Esophagus mucosa (tissue), 1 donor: Measurements from ENCODE around the gene NAT16. TPM values are rescaled to one million over a fixed set of nuclear protein-coding genes. Genes with fewer than 3 reads are reported as not detected.
"Not testable (repeated sequence)": the region's sequence is repeated elsewhere in the genome, so short reads cannot be mapped to it uniquely, and the experiment has no call there.

Experiments
- ATAC-seq: fragments of 200-7000 bp; cut with Tn5 transposase; one replicate; pipeline ENCODE4 v1.9.1; 2020
- total RNA-seq: library from RNA; stranded (reverse); gene quantifications from one replicate; pipeline ENCODE4 v1.2.4, GENCODE V29; 2023
- donor health status: DM: yes; HTN: yes; CAD: no.

Gene NAT16
- not detected for total RNA-seq

DNA sequence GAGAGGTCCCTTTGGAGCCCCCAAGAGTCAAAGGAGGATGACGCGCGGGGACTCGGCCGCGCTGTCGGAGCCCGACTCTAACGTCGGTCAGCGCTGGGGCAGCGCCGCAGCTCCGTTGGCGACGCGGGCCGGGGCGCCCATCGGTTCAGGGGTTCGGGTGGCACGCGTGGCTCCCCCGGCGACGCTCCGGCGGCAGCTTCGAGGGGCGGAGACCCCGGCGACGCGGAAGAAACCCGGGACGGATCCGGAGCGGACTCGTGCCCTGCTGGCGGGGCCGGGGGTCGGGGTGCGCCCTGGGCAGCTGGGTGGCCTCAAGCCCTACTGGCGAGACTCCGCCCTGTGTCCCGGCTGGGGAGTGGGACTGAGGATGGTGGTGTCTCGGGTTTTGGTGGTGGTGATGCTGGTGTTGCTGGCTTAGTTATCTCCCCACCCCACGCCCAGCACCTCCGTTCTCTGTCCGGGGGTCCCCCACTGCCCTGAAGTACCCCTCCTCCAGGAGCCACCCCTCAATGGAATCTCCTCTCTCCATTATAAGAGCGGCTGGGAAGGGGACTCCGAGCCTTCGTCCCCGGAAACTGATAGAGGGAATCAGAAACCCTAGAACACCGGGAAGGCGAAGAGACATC is at the start of gene NAT16:
NAT16 (minus strand) TSS at position 164 of the 626 bp plus-strand sequence. CDS start 5,486 bp downstream, outside the sequence.
- no peak for ATAC-seq

DNA sequence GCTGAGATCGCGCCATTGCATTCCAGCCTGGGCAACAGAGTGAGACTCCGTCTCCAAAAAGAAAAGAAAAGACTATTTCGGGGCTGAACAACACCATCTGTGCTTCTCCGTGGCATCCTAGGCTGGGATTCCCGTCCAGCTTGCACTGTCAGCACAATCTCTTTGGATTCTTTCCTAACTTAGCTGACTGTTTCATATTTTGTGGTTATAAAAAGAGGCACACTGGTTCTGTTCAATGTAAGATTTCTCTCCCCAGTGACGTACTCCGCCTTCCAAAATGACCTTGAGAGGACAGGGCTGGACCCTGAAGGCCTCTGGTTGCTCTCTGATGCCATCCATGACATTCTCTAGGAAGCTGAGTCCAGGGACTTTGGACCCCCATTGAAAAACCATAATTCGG is 46.6 kb upstream of the NAT16 start:
- ATAC-seq, result no peak

DNA sequence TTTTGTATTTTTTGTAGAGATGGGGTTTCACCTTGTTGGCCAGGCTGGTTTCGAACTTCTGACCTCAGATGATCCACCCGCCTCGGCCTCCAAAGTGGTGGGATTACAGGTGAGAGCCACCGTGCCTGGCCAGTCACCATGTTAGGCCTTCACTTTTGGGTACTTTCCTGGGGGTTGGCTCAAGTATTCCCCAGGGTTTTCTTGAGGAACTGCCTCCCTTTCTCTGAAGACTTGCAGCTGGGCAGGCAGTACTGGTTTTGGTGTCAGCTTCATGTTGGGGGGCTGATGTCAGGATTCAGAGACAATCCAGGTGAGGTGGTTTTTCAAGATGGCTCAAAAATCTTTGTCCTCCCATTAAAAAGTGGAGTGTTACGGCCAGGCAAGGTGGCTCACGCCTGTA is 45.6 kb upstream of the NAT16 start:
- no peak for ATAC-seq

DNA sequence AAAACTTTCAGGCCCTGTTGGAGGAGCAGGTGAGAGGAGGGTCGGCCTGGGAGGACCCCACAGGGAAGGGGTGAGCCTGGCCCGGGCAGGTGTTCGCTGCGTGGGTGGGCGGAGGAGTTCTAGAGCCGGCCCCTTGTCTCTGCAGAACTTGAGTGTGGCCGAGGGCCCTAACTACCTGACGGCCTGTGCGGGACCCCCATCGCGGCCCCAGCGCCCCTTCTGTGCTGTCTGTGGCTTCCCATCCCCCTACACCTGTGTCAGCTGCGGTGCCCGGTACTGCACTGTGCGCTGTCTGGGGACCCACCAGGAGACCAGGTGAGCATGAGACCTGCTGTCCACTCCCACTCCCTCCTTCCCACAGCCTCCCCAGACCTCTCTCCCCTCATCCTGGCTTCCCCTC is 43.4 kb upstream of the NAT16 start:
- peak; percentile 17 for ATAC-seq

DNA sequence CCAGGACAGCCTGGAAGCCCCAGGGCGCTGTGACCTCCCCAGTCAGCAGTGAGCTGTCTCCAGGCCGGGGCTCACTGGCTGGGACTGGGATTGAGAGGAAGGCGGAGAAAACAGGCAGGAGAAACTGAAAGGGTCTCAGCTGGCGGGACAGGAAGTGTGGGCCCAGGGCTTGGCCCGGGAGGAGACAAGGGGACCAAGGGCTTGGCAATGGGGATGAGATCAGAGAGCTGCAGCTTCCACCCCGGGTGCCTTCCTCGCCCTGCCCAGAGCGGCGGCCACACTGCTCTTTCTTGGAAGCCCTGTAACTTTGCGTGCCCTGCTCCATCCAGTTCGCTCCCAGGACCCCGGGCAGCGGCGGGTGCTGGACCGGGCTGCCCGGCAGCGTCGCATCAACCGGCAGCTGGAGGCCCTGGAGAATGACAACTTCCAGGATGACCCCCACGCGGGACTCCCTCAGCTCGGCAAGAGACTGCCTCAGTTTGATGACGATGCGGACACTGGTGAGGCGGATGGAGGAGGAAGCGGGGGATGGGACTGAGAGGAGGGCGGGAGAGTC is 42.3 kb upstream of the NAT16 start:
- no peak for ATAC-seq

DNA sequence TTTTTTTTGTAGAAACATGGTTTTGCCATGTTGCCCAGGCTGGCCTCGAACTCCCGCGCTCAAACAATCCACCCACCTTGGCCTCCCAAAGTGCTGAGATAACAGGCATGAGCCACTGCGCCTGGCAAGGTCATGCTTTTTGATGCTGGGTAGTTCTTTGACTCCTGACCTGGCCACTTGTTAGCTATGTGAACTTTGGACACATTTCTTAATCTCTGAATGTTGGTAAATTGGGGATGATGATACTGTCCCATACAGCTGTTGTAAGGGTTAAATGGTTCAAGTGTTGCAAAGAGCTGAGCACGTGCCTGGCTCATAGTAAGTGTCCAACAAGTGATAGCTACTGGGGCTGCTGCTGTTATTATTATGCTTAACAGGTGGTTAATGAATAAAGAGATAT is 40.2 kb upstream of the NAT16 start:
- no peak for ATAC-seq

DNA sequence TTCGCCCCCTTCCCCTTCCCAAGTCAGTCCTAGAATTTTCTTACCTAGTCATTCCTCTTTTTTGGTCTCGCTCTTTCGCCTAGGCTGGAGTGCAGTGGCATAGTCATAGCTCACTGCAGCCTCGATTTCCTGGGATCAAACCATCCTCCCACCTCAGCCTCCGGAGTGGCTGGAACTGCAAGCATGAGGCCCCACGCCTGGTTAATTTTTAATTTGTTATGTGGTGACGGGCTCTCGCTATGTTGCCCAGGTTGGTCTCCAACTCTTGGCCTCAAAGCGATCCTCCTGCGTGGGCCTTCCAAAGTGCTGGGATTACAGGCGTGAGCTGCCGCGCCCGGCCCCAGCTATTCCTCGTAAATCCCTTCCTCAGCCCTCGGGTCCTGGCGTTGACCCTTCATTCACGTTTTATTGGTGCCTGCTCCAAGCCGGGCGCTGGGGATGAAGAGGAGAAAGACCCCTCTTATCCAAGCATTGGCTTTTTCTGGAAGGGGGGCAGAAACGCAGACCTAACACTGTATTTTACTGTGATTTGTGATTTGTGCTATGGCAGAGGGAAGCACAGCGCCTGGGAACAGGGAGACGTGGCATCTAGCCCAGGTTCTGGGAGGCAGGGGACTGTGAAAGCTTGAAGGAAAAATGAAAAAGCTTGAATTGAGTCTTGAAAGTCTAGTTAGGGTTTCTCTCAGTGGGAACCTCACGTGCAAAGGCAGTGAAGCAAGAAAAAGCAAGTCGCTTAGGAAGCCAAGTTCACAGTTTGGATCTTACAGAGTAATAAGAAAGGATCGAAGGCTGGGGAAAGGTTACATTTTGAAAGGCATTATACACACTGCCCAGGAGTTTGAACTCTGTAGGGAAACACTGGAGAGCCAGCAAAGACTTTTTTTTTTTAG is 38.4 kb upstream of the NAT16 start:
- no peak for ATAC-seq

DNA sequence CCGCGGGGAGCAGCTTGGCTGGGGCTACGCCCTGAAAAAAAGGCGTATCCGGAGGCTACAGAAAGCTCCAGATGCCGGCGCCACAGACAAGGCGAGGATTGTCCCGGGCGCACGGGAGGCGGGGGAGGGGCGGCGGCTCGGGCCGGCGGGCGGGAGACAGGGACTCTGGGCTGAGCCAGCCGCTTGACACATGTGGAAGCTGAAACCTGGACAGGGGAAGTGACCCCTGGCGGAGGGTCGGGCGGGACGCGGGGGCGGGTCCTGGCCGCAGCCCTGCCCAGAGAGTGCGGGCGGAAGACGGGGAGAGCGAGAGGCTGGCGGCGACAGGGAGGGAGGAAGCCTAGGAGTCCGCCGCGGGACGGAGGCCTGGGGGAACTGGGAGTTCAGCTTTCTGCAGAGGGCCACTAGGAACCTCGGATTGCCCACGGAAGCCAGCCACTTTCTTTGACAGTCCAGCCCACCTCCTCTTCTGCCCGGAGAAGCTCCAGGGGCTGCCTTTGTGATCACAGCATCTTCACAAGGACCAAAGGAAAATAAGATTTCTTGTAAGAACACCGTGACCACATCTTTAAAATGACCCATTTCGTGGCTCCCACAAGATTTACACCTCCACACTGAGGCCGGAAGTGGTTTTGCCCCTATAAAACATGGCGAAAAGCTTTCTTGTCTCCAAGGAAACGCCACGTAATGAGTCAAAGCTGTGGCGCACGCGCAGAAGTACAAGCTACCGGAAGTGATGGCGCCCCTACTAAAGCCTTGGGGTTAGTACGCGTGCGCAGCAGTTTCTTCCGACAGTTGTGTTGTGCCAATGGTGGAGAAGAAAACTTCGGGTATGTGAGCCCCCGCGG is 37.5 kb upstream of the NAT16 start, which contains the start of the genes PLOD3 and ZNHIT1:
PLOD3 (minus strand) TSS at position 194 of the 848 bp plus-strand sequence. CDS start 307 bp downstream, outside the sequence.
ZNHIT1 (plus strand) TSS at position 778 of the 848 bp plus-strand sequence; CDS start at position 809, 31 bp downstream.
- peak; percentile 86 for ATAC-seq

DNA sequence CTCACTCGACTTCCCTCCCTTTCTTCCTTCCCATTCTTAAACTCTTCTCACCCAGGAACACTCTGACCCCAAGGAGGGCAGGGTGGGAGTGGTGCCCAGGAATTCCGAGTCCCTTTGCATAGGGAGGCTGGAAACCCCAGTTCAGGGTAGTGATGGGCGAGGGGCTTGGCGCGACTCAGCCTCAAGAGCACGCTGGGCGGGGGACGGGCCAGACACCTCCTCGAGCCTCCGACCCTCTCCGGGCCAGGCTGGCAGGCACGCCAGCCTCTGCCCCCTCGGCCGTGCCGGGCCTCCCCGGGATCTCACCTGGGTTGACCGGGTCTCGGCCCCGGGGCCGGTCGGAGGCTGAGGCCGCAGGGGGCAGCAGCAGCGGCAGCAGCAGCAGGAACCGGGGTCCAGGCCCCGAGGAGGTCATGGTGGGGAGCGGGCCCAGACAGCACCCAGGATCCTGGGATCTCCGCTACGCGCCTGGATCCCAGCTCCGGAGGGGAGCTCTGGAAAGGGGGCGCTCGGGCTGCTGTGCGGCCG is 36.8 kb upstream of the NAT16 start:
- peak; percentile 7 for ATAC-seq

DNA sequence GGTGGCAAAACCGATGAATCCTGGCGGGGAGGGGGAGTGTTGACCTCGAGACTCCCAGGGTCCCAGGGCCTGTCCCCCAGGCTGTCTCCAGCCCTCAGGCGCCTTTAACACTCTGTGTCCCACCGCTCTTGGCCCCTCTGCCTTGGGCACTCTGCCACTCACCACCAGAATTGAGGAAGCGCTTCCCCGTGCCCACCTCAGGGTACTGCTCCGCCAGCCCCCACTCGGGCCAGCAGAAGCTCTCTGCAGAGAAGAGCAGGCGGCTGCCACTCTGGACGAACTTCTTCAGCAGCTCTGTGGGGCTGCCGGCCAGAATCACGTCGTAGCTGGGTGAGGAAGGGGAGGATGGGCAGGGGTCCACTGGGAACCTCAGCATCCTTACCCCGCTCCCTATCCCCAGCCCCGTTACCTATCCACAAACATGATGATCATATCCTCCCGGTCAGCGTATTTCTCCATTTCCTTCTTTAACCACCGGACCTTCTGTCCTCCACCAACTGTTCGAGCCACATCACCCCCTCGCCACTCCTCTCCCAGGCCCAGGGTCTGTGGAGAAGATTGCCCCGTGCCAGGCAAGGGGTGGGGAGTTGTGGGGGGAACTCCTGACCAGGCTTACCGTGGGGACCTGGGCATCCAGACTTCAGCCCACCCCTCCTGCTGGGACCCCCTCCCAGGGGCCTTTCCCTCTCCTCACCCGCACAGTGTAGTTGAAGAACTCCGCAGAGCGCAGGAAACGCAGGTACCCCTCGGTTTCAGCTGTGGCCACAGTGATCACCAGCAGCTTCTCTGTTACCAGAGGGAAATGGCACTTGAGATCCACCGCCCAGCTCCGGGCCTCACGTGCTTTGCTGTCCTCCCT is 36.1 kb upstream of the NAT16 start:
- ATAC-seq, result no peak

DNA sequence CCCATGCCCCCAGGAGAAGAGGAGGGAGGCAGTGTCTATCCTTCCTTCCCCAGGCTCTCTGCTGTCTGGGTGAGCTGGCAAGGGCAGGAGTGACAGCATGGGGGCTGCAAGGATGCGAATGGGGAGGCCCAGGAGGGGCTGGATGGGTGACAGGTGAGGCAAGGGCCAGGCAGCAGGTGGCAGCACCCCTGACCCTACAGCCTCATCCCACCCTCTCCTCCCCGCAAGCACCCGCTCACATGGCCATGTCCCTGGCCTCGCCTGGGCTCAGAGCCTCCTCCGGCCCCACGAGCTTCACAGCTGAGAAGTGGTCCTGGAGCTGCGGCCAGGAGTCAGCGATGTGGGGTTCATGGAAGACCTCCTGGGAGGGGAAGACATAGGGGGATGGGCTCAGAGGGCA is 31.9 kb upstream of the NAT16 start:
- no peak for ATAC-seq

DNA sequence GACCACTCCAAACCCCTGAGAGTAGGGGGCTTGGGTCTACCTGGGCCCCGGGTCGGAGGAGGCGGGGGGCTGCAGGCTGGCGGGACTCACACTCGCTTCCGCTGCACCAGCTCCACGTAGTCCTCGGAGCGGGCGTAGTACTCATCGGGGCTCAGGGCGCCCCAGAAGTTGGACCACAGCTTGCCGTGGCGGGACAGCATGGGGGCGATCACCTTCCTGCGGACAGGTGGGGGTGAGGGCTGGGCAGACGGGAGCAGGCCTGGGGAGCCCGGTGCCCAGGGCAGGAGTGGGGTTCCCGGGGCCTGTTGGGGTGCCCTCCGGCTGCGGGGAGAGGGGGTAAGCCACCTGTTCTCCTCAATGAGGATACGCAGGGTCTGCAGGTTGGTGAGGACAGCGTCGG is 31.4 kb upstream of the NAT16 start:
- ATAC-seq, result no peak

DNA sequence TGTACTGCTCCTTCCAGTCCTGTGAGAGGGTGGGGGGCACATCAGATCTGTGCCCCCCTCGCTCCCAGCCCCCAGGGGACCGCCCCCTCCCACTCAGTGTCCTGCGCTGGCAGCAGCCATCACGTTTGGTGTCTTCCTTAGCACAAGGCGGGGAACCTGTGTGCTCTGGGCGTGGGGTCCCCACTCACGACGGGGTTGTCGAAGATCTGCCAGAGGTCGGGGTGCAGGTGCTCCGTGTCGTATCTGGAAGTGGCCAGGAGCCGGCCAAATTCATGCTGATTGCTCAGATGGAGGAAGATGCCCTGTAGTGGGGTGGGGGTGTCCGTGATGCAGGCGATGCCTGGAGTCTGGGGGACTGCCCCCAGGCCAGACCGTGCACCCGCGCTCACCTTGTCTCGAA is 30.1 kb upstream of the NAT16 start:
- no peak for ATAC-seq

DNA sequence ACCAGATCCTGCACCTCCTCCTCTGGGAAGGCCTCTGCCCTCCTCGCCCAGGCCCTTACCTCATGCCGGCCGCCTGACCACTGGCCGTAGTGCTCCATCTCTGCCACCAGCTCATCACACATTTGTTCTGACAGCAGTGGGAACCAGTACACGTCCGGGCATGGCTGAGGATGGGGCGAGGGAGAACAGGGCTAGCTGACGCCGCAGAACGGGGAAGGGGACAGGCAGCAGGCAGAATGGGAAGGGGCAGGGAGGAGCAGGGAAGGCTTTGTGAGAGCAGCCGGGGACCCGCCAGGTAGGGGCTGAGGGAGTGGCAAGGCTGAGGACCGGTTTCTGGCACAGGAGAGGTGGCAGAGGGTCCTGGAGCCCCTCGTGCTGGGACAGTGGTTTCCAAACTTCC is 28.7 kb upstream of the NAT16 start:
- no peak for ATAC-seq

DNA sequence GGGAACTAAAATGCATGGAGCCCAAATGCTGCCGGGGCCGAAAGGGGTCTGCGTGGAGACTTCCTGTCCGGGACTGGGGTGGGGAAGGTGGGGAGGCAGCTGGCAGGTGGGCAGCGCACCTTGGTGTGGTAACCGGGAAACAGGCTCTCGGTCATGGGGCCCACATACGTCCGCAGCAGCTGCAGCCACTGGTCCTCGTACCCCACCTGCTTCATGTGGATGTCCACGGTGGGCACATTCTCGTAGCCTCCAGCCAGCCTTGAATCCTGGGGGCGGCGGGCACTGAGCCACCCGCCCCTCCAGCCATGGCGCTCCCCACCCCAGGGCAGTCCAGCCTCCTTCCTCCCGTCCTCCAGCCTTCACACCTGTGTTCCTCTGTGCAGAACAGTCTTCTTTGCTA is 27.4 kb upstream of the NAT16 start:
- no peak for ATAC-seq

DNA sequence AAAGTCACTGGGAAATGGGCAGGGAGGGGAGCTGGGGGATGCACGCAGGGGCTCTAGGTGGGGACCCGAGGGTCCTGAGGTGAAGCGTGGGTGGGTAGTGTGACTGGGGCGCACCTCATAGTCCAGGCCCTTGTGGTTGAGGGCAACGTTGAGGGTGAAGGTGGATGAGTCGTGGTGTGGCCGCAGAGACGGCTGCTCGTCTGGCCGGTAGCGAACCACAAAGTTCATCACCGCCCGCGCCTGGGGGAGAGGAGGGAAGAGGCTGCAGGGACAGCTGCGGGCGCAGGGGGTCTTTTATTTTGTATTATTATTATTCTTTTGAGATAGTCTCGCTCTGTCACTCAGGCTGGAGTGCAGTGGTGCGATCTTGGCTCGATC is 26.6 kb upstream of the NAT16 start:
- ATAC-seq, result no peak

DNA sequence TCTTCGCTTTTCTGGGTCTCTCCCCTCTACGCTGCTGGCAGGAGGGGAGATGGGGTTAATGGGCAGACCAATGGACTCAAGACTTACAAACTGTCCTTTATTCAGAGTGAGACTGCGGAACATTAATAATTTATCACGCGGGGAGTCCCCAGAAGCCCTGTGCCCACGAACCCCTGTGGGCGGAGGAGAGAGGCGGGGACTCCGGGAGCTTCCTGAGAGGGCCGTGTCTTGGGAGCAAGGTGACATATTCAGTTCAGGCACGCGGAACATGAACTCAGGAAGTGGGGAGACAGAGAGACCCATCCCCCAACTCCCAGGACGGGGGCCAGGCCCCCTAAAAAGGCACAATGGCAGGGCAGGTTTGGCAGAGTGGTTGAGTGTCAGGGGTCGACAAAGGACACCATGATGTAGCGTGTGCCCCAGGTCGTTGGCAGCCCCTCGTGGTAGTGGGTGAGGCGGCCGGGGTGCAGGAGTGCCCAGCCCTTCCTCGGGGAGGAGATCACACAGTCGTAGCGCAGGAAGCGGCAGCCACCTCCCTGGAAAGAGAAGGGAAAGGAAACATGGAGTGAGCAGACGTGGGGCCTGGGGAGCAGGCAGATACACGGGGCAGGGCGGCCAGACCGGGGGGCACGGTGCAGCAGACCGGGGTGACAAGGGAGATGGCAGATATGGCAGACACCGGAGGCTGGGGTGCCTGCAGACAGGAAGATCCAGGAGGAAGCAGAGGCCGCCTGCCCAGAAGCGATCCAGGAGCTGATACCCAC is 26.0 kb upstream of the NAT16 start:
- ATAC-seq, result peak; percentile 6

DNA sequence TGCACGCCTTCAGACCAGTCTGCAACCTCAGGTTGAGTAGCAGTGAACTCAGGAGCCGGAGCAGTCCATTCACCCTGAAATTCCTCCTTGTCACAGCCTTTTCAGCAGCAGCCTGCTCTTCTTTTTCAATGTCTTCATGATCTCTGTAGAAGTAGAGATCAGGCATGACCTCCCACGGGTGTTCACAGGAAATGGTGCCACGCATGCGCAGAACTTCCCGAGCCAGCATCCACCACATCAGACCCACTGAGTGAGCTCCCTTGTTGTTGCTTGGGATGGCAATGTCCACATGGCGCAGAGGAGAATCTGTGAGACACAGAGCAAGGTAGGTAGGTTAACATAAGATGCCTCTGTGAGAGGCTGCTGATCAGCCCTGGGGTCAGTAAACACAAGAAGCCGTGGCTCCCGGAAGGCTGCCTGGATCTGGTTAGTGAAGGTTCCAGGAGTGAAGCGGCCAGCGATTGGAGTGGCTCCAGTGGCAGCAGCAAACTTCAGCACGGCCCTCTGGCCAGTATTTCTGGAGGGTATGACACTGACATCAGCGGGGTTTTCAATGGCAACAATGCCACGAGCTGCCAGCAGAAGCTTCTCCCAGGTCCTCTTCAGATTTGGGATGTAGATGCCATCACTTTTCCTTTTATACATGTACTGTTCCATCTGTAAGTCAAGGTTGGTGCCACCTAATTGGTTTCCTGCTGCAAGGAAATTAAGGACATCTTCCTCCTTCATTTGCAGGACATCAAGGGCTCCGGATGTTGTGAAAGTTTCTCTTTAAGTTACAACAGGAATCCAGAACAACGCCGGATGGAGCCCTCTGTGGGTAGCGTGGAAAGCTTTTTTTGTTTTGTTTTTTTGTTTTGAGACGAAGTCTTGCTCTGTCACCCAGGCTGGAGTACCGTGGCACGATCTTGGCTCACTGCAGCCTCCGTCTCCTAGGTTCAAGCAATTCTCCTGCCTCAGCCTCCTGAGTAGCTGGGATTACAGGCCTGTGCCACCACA is 23.9 kb upstream of the NAT16 start:
- not testable (repeated sequence) for ATAC-seq

DNA sequence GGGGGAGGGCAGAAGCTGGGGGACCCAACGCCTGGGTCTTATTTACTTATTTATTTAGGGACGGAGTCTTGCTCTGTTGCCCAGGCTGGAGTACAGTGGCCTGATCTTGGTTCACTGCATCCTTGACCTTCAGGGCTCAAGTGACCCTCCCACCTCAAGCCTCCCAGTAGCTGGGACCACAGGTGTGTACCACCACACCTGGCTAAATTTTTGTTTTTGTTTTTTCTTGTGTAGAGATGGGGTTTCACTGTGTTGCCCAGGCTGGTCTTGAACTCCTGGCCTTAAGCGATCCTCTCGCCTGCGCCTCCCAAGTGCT is 22.5 kb upstream of the NAT16 start:
- ATAC-seq, result no peak
